Dedifferentiated amniotic fluid mesenchymal stem cell (primary cell): ENCODE data around the gene ZNF143.
"Not testable (repeated sequence)": the region's sequence is repeated elsewhere in the genome, so short reads cannot be mapped to it uniquely, and the experiment has no call there.

Experiments
- DNase-seq: peaks from one replicate; pipeline ENCODE4 v3.0.0-alpha.2; 2016; ENCODE audit errors: extremely low spot score

ZNF143 gene

DNA sequence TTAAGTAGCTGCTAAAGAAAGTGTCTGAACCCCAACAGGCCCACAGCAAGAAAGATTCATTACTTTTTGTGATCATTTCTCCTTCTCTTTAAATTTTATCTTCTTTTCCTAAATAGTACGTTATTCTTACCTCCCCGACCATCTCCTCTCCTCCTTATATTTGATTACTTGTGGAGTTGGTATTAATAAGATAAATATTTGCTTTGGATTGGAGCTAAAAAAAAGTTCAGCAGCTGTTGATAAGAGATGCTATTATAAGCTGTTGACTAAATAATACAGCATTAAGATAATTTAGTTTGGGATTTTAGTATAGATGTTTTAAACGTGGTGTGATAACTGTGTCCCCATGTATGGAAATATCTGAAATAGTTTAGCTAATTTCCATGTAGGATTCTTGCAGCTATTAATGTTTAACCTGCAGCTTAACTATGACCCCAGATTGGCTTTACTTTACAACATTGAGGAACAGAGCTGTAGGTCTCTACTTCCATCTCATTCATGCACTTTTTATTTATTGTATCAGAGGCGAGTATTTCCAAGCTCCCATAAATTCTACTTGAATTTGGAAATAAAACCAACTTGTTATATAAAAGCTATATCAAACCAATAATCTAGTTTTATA is 37.8 kb downstream of the ZNF143 start:
- DNase-seq: no peak

DNA sequence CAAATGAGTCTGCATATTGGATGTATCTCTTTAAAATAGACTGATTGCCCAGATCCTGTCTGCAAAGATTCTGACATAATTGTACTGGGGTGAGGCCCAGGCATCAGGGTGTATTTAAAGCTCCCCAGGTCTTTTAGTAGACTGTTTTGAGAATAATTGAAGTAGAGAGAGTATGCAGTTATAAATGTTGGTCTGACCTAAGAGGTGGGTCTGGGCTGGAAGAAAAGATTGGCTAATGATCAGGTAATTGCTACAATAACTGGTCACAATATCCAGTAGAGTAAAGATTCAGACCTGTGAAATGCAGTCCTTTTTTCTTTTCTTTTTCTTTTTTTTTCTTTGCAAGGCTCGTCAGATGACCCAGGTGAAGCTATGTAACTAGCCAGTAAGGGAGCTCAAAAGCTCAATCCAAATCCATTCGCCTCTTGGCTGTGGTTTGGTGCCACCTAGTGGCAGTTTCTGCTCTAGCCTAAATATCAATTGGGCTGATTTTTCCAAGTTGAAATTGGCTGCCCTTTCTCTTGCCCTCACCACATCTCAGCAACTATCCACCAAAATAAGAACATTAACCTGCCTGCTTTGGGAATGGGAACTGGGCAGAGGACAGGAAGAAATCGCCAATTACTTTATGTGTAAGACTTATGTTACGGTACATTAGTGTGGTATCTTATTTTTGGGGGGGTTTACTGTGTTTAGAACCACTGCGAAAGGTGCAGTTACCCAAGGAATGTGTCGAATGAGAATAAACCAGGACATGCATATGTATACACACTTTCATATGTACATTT is 45.9 kb downstream of the ZNF143 start:
- peak; percentile 87 for DNase-seq

DNA sequence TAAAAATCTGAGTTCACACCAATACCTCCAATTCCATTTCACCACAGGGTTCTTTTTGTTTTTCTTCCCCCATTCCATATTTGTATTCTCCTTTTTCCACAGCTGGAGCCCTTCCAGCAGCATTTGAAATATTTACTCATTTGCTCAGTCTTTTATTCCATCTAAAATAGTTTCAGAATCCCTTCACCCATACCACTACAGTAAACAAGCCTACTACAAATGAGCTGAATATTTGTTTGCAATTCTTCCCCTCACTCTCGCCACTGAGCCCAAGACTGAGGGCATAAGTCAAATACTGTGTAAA is 46.4 kb downstream of the ZNF143 start:
- DNase-seq: no peak

DNA sequence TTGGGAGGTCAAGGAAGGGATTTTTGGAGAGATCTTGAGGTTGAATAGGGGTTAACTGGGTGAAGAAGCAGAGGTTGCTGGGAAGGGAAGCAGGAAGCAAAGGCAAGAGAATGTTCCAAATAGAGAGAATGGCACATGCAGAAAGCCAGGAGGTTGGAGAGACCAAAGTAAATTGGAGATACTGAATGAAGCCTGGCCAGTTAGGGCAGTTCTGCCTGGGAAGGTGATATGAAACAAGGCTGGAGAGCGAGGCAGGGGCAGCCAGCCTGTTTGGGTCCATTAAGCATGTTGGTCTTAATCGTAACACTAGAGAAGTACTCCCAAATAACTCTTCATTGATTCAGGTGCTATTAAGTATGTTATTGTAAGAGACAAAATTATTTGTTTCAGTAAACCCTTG is 48.2 kb downstream of the ZNF143 start:
- no peak for DNase-seq

DNA sequence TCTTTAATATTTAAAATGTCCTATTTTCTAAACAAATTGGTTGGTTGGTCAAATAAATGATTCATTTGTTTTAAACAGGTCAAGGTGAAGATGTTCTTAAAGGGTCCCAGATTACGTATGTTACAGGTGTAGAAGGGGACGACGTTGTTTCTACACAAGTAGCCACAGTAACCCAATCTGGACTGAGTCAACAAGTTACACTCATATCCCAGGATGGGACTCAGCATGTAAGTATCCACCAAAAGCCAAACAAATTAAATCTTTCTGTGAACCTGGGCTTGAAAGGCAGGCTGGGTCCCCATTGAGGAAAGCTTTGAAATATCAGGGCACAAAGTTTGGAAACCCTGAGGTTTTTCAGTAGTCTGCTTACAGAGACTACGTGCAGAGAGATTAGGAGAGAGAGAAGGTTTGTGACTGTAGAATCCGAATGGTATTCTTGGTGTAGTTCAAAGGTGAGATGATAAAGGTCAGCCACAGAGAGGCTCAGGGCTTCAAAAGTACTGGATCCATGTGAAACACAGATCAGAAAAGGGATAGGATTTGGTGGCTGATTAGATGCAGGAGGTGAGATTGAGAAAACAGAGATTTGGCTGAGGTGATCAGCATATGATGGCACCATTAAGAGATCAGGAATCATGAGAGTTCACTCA is 51.7 kb downstream of the ZNF143 start:
- DNase-seq: no peak

DNA sequence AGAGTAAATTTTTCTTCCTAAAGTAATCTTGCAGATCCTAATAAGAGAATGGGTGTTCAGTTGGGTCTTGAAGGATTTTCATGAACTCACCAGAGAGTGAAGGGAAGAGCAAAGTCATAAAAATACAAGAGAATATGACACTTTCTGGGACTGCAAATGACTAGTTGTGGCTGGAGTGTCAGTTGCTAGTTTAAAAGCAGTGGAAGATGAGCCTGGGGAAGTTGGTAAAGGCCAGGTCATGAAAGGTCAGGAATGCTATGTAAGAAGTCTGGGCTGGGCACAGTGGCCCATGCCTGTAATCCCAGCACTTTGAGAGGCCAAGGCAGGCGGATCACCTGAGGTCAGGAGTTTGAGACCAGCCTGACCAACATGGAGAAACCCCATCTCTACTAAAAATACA is 53.8 kb downstream of the ZNF143 start:
- not testable (repeated sequence) for DNase-seq

DNA sequence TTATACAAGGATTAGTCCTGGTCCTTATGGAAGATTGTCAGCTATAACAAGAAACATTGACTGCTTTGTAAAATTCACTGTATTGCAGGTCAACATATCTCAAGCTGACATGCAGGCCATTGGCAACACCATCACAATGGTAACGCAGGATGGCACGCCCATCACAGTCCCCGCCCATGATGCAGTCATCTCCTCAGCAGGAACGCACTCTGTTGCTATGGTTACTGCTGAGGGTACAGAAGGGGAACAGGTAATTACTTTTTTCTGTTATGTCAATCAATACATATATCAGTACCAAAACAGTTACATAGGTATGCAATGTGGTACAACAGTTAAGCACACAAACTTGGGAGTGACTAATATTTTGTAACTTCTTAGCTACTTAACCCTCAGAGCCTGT is 55.3 kb downstream of the ZNF143 start:
- DNase-seq: no peak

DNA sequence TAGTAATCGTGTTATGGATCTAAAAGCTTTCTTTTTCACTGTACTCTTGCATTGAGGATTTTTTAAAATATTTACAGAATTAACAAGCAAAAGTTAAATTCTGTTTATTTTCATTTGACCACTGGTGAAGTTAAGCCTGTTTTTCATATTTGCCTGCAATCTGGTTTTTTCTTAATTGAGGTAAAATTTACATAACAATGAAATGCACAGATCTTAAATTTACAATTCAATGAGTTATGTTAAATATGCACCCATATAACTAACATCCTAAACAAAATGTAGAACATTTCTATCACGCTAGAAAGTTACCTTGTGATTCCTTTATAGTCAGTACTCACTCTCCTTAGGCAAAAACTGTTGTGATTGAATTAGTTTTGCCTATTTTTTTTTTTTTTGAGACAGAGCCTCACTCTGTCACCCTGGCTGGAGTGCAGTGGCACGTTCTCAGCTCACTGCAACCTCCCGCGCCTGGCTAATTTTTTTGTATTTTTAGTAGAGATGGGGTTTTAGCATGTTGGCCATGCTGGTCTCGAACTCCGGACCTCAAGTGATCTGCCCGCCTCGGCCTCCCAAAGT is 58.1 kb downstream of the ZNF143 start:
- DNase-seq: no peak

DNA sequence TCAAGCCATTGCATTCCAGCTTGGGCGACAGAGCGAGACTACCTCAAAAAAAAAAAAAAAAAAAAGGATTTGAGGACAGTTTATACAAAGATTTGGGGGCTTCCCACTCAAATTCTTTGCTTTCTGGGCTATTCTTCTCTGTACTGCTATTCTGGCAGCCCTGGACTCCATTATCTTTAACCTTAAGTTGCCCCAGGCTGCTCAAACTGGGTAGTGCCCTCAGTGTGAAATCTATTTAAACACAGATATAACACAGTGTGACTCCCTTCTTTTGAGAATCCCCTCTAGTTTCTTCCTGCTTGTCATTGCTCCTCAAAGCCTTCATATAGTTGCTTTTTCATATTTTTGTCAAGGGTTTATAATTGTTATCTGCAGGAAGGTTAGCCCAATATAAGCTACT is 63.2 kb downstream of the ZNF143 start:
- DNase-seq: no peak

DNA sequence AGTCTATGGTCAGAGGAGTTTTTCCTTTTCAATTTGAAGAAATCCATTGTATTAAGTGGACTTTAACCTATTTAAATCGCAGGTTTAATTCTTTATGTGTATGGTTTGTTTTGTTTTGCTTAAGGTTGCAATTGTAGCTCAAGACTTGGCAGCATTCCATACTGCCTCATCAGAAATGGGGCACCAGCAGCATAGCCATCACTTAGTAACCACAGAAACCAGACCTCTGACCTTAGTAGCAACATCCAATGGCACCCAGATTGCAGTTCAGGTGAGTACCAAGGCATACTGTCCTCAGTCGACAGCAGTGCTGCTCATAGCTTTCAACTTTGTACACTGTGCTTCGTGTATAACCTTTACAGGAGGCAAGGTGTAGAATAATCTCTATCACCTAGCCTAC is 64.3 kb downstream of the ZNF143 start:
- no peak for DNase-seq

DNA sequence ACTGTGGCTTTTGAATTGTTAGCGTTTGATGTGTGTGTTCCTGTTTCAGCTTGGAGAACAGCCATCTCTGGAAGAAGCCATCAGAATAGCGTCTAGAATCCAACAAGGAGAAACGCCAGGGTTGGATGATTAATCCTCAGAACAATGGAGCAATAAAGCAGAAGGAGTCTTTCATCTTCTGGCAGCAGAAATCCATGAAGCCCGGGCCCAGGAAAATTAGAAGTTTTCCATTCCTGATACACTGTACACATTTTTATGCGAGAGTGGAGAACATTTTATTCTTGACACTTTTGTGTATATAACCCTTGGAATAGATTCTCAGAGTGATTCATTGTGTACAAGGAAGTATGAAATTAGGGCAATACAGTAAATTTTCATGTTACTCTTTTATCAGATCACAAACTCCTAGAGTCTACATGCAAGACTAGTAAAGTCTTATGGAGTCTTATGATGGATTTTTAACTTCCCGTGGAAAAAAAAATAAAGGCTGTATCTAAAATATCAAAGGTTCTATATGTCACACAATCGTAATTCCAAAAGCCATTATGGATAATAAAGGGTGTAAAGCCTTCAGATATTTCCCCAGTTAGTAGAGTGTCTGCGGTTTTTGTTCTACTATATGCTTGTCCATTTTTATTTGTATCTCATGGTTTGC is 66.8 kb downstream of the ZNF143 start:
- no peak for DNase-seq

DNA sequence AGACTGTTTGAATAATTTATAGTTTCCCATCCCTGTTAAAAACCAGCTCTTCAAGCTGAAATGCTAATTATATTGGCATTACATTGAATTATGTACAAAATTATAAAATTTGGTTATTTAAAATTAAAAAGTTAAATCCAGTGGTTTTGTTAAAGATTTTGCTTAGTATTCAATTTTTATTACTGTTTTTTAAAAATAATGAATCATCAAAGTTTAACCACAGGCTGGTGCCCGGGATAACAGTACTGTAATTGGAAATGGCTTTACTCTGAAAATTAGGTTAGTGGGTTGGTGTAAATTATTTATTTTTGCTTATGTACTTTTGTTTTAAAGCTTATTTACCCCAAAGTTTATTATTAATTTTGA is 67.3 kb downstream of the ZNF143 start:
- no peak for DNase-seq

DNA sequence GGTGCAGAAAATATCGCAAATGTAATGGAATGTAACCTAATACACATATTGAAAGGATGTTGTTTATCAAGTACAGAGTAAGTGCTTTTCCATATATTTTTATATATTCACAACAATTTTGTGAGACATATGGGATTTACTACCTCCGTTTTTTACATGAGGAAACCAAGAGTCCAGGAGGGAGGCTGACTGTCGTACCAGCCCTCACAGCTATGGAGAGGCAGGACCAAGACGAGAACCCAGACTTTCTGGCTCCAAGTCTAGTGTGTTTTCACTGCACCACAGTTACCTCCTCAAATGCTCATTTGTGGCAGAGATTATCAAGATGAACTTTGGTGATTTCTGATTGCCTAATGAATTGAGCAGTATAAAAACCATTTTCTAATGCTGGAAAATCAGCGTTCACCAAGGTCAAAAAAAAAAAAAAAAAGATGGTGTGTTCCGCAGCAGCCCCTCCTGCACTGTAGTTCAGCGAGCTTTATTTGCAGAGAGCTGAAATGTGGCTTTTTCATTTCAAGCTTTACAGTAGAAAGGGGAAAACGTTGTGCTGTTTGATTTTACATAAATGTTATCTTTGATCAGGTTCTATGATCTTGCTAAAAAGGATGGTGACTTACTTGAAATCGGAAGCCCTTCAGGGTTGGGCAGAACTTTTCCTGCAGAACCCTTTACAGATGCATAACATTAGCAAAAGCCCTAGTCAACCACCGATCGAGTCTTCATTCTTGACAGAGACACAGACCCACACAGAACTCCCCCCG is 67.9 kb downstream of the ZNF143 start:
- no peak for DNase-seq

DNA sequence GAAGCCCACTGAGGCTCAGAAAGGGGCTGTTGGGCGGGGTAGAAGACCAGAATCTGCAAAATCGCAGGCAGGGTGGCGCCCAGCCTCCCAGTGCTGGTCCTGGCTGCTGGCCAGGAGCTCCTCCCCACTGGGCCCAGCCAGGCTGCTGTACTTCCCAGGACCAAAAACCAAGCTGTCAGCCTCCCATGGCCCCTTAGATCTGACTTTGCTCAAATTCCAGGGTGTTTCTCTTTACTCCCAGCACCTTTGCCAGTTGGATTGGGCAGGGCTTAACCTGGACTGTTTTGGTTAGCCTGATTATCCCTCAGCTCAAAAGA is 68.5 kb downstream of the ZNF143 start:
- no peak for DNase-seq

DNA sequence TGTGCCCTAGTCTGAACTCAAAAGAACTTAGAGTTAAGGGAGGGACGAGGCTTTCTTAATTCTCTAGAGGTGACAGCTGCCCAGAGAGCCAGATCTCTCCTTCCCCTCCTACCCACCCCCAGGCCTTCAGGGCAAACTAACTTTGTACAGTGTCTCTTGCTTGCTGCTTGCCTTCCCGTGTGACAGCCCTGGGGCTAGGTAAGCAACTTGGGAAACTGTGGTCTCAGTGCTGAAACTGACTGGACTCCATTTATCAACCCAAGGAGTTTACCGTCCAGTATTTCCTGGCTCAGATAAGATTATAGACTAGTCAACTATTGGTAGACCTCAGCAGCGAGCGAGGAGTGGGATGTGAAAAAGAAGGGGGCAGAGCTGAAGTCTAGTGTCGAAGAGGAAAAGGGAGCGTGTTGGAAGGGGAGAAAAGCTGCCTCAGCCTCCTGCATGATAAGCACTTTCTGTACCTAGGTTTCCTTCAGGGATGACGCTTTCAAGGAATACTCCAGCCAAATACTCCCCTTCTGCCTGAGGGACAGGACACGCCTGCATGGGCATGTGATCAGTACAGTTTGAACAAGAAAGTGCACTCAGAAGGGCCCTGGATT is 69.3 kb downstream of the ZNF143 start:
- DNase-seq: no peak

DNA sequence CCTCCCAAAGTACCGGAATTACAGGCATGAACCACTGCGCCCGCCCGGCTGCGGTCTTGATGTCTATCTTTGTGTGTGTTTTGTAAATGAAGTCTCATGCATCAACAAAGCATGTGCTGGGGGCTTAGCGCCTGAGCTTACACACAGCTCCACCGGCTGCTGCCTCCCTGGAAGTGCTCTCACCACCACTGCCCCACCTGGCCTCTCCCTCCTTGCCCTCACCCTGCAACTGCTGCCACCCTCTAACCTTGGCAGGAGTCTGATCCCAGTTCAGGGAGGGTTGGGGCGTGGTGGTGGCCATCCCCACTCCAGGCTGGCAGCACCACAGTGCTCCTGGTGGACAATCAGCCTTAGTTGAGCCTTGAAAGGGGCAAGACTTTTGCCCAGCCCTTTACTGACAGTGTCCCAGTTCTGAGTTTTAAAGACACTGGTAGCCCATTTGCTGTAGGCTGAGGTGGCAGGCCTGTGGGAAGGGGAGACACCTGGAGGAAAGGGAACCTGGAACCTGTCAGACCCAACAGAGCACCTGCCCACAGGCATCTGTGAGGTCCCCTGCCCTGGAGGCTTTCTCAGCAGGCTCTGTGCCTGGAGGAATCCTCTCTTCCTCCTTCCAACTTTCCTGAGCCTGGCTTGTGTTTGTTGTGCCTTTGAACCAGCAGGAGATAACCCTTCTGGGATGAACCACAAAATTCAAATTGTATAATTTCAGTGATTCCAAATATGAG is 70.3 kb downstream of the ZNF143 start:
- no peak for DNase-seq

DNA sequence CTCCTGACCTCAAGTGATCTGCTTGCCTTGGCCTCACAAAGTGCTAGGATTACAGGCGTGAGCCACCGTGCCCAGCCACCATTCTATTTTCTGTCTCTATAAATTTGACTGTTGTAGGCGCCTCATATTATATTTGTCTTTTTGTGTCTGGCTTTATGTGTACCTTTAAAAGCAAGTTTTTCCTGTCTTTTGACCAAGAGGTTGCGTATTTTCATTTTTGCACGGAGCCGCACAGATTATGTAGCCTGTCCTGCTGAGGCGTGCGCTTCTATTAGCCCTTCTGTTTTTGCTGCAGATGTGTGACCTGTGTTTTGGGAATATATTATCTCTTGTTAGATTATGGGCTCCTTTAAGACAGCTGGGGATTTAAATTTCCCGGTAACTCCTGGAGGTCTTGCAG is 72.2 kb downstream of the ZNF143 start:
- no peak for DNase-seq

DNA sequence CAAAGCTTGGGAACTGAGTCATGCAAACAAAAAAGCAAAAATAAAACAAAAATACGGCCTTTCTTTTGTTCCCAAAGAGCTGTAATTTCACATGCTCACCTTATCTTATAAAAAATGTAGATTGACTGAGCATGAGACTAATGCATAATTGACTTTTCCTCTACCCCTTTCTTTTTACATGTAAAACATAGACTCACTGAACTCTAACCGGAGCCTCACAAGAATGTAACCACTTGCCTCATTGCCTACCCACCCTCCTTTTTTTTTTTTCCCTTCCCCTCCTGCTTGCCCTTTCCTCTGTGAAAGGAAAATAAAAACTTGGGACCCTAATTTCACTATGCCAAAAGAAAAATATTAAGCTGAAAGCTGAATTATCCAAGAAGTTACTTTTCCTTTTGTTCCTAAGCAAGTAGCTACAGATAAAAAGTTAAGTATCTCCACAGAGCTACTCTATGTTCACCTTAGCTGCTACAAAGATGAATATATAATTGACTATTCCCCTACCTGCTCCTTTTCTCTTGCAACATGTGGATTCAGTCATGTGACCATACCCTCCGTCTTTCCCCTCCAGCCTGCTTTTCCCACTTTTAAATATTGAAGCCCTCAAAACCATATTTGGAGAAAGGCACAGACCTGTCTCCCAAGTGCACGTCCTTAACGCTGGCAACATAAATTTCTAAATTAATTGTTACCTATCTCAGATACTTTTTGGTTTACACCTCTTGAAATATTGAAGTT is 73.1 kb downstream of the ZNF143 start:
- DNase-seq: no peak

DNA sequence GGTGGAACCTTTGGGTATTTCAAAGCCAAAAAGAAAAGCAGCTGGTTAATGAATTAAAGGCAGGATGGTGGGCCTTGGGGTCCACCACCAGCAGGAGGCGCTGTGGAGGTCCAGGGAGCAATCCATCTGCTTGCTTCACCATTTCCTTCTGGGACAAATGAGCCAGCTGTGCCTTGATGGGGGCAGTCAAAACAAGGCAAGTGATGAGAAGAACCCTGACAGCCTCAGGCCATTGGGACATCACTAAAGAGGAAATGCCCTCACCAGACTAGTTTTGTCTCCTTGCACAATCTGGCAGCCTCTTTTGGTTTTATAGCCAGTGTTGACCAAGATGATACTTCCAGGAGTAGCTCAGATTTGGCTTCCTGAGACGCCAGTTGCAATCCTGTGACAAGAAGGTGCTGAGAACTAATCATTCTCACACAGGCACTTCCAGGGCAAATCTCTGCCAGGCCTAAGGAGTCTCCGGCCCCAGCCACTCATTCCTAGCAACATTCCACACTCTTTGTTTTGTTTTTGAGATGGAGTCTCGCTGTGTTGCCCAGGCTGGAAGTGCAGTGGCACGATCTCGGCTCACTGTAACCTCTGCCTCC is 74.5 kb downstream of the ZNF143 start:
- no peak for DNase-seq

DNA sequence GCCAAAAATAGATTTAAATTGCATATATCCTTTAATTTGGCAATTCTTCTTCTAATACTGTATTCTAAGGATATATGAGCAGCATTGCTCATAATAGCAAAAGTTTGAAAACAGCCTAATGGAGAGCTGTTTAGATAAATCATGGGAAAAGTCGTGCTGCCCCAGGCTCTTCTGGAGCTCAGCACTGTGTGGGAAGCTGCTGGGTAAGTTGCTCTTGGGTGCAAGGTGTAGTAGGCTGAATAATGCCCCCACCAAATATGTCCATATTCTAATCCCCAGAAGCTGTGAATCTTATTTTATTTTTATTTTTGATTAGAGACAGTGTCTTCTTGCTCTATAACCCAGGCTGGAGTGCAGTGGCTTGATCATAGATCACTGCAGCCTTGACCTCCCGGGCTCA is 77.7 kb downstream of the ZNF143 start:
- no peak for DNase-seq
